Naive thymus-derived CD4-positive, alpha-beta T cell (primary cell): ENCODE measurements around the gene MC2R. TPM values are rescaled to one million over a fixed set of nuclear protein-coding genes. Genes with fewer than 3 reads are reported as not detected.

Experiments used
- ATAC-seq: fragments of 150-1000 bp; cut with Tn5 transposase; 2 replicates; pipeline ENCODE4 v1.10.0; 2021; ENCODE audit warnings: mild to moderate bottlenecking, moderate library complexity
- CTCF ChIA-PET: fragments of 350-600 bp; sonication (Branson Sonifier 250); formaldehyde crosslinking; loops from one replicate; lab custom pipeline; 2021; ENCODE audit warnings: antibody characterized with exemption; lab: Charles Lee
- POLR2A ChIA-PET: fragments of 350-600 bp; sonication (Branson Sonifier 250); formaldehyde crosslinking; loops from one replicate; lab custom pipeline; 2021; ENCODE audit warnings: antibody characterized with exemption, inconsistent platforms; lab: Charles Lee
- DNase-seq, 9 donors: peaks; one replicate each; pipeline versions ENCODE4 v3.0.0 to v3.0.0-alpha.2; 2020 to 2022; ENCODE audit warnings: mixed read lengths in 1 of 9
- H3K27ac ChIP-seq: one replicate; pipeline ENCODE4 v1.7.0; 2013; ENCODE audit warnings: mild to moderate bottlenecking, low read depth, low read length, moderate library complexity
- H3K27me3 ChIP-seq, 2 donors: one replicate each; pipeline ENCODE4 v1.7.0; 2013; ENCODE audit warnings: low read length in 2 of 2, mild to moderate bottlenecking in 2 of 2, moderate library complexity in 2 of 2; ENCODE audit not compliant: control insufficient read depth in 2 of 2, insufficient read depth in 2 of 2
- H3K36me3 ChIP-seq, 3 experiments: 1 replicate in 2 of 3; 2 replicates in 1 of 3; pipeline ENCODE4 v1.7.0; 2013; ENCODE audit warnings: low read length in 3 of 3, mild to moderate bottlenecking in 3 of 3, moderate library complexity in 1 of 3; ENCODE audit not compliant: insufficient read depth in 3 of 3, control insufficient read depth in 2 of 3
- H3K4me1 ChIP-seq, 2 donors: one replicate each; pipeline ENCODE4 v1.7.0; 2013; ENCODE audit warnings: low read length in 2 of 2, mild to moderate bottlenecking in 2 of 2, moderate library complexity in 1 of 2; ENCODE audit not compliant: control insufficient read depth in 2 of 2, insufficient read depth in 2 of 2
- H3K4me3 ChIP-seq: 2 replicates; pipeline ENCODE4 v1.7.0; 2013; ENCODE audit warnings: mild to moderate bottlenecking, low read length
- H3K9me3 ChIP-seq, 3 experiments: 1 replicate in 2 of 3; 2 replicates in 1 of 3; pipeline ENCODE4 v1.7.0; 2013; ENCODE audit warnings: low read length in 3 of 3; ENCODE audit not compliant: control insufficient read depth in 2 of 3
- H3K27ac Mint-ChIP-seq, 9 donors: one replicate each; pipeline ENCODE4 v1.8.0; 2020 to 2022; ENCODE audit warnings: mixed read lengths in 9 of 9, mild to moderate bottlenecking in 8 of 9, moderate library complexity in 5 of 9, inconsistent platforms in 2 of 9
- H3K27me3 Mint-ChIP-seq, 5 donors: one replicate each; pipeline ENCODE4 v1.8.0; 2021 to 2022; ENCODE audit warnings: mixed read lengths in 5 of 5, mild to moderate bottlenecking in 1 of 5
- H3K36me3 Mint-ChIP-seq, 5 donors: one replicate each; pipeline ENCODE4 v1.8.0; 2020 to 2022; ENCODE audit warnings: mixed read lengths in 5 of 5, mild to moderate bottlenecking in 3 of 5, inconsistent platforms in 1 of 5
- H3K4me1 Mint-ChIP-seq, 7 donors: one replicate each; pipeline ENCODE4 v1.8.0; 2020 to 2022; ENCODE audit warnings: mixed read lengths in 7 of 7, mild to moderate bottlenecking in 3 of 7, inconsistent platforms in 1 of 7
- H3K4me3 Mint-ChIP-seq, 10 donors: one replicate each; pipeline ENCODE4 v1.8.0; 2020 to 2022; ENCODE audit warnings: mild to moderate bottlenecking in 10 of 10, mixed read lengths in 10 of 10, moderate library complexity in 6 of 10, inconsistent platforms in 2 of 10
- H3K9me3 Mint-ChIP-seq, 11 donors: one replicate each; pipeline ENCODE4 v1.8.0; 2020 to 2022; ENCODE audit warnings: mixed read lengths in 11 of 11, mild to moderate bottlenecking in 4 of 11, inconsistent platforms in 1 of 11, moderate library complexity in 1 of 11
- intact Hi-C, 2 donors: fragments of 100-400 bp; cut with micrococcal nuclease; formaldehyde crosslinking; loops; one replicate each; pipeline ENCODE4 v1.15.1; 2023
- polyA plus RNA-seq, 2 donors: library from polyadenylated mRNA; unstranded; fragments of 300-500 nt; fragmentation: Illumina TruSeq; gene quantifications; one replicate each; pipeline ENCODE4 v1.2.3, GENCODE V29; 2021
- total RNA-seq, 6 experiments: library from RNA in 5 of 6; stranded (reverse) in 5 of 6; gene quantifications; 1 replicate in 5 of 6; 2 replicates in 1 of 6; pipeline ENCODE4 v1.2.3 and lab custom pipeline; 2021 to 2026

MC2R gene
- total and polyA plus RNA-seq, 7 experiments from 2014 or later = not detected

DNA sequence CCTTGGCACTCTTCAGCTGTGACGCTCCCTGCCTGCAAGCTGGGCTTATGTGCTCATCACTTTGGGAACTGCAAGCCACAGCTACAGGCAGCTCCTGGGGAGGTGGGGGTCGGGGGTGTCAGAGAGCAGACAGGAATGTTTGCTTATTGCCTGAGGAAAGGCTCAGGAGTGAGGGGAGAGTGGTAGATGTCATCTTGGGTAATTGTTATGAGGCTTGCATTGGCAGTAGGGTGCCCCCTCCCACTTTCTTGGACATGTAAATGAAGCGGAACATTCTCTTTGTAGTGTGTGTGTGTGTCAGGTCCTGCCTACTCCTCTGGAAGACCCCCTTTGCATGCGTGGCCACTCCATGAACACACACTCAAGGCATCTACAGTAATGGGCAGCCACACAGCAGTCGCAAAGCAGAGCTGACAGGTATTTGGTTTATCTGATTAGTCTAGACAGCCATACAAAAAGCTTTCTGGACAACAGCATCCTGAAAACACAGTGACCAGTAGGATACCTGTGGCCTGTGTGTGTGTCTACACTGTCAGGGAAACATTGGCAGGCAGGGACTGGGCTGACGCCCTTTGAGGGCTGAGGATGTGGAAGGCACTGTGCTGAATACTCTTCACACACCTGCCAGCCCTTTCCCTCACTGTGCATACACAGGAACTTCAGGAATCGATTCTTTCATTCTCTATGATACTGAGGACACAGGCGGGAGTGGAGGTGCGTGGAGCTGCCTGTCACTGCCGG is 17.1 kb upstream of the MC2R start:
- H3K4me1 Mint-ChIP-seq = no peaks in the 10 kb centered on the region
- no peak overlapping the region for H3K27ac ChIP-seq
- peaks cover 2 to 28% (median 11%) of the 10 kb centered on the region in 11 donors for H3K9me3 Mint-ChIP-seq
- no peak for DNase-seq
- intact Hi-C loops = no loop called here
- H3K27me3 ChIP-seq = no peaks in the 10 kb centered on the region
- H3K4me3 Mint-ChIP-seq = no peak overlapping the region
- no peaks in the 10 kb centered on the region for H3K4me1 ChIP-seq
- peaks cover 0 to 10% (median 0%) of the 10 kb centered on the region in 3 experiments for H3K9me3 ChIP-seq
- ChIA-PET CTCF (no interaction called here), POLR2A (no interaction called here)
- no peak overlapping the region for H3K4me3 ChIP-seq
- peaks cover 0 to 8% (median 3%) of the 10 kb centered on the region in 5 donors for H3K27me3 Mint-ChIP-seq
- no peaks in the 10 kb centered on the region for H3K36me3 ChIP-seq
- no peak overlapping the region for H3K27ac Mint-ChIP-seq
- peaks cover 0 to 6% (median 0%) of the 10 kb centered on the region in 5 donors for H3K36me3 Mint-ChIP-seq
- no peak for ATAC-seq

- no peak overlapping the region for H3K4me3 ChIP-seq
- no peak overlapping the region for H3K27ac ChIP-seq
- ATAC-seq (no peak), DNase-seq (no peak)
- H3K27me3 ChIP-seq = no peaks in the 10 kb centered on the region
- peaks cover 0 to 8% (median 3%) of the 10 kb centered on the region in 5 donors for H3K27me3 Mint-ChIP-seq
- intact Hi-C loops = no loop called here
- H3K27ac Mint-ChIP-seq = no peak overlapping the region
- H3K9me3 ChIP-seq = peaks cover 0 to 10% (median 0%) of the 10 kb centered on the region in 3 experiments
- H3K4me1 Mint-ChIP-seq = no peaks in the 10 kb centered on the region
- ChIA-PET POLR2A (no interaction called here), CTCF (no interaction called here)
- H3K4me1 ChIP-seq = no peaks in the 10 kb centered on the region
- no peaks in the 10 kb centered on the region for H3K36me3 ChIP-seq
- H3K9me3 Mint-ChIP-seq = peaks cover 3 to 38% (median 13%) of the 10 kb centered on the region in 11 donors
- peaks cover 0 to 10% (median 0%) of the 10 kb centered on the region in 5 donors for H3K36me3 Mint-ChIP-seq
- no peak overlapping the region for H3K4me3 Mint-ChIP-seq
Observed at GRCh38 chr18:13930964-13931363, 15.6 kb upstream of the MC2R start.

DNA sequence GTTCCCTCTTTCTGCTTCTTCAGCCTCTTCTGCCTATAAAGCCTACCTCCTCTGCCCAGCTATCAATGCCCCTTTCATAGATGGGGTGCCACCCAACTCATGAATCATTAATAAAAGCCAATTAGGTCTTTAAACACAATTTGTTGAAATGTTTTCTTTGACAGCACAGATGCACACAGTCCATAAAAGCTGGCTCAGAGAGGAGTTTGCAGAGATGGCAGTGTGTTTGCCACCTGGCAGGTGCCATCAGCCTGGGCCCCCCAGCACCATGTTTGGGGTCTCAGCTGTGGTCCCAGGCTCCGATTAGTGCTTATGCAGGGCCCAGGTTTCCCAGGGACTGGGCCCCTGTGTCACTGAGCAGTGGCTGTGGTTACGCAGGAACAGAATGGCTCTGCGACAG is 7.9 kb upstream of the MC2R start:
- Mint-ChIP-seq H3K27ac (no peak overlapping the region), H3K36me3 (peaks cover 0 to 4% (median 0%) of the 10 kb centered on the region in 5 donors), H3K9me3 (peaks cover 0 to 17% (median 3%) of the 10 kb centered on the region in 11 donors), H3K4me3 (no peak overlapping the region), H3K27me3 (peaks cover 0 to 27% (median 4%) of the 10 kb centered on the region in 5 donors), H3K4me1 (no peaks in the 10 kb centered on the region)
- POLR2A ChIA-PET = no interaction called here
- CTCF ChIA-PET = no interaction called here
- Histone ChIP-seq H3K27me3 (no peaks in the 10 kb centered on the region), H3K36me3 (no peaks in the 10 kb centered on the region), H3K4me1 (no peaks in the 10 kb centered on the region), H3K27ac (no peak overlapping the region), H3K4me3 (no peak overlapping the region), H3K9me3 (no peaks in the 10 kb centered on the region)
- intact Hi-C loops = no loop called here
- DNase-seq = no peak
- no peak for ATAC-seq

DNA sequence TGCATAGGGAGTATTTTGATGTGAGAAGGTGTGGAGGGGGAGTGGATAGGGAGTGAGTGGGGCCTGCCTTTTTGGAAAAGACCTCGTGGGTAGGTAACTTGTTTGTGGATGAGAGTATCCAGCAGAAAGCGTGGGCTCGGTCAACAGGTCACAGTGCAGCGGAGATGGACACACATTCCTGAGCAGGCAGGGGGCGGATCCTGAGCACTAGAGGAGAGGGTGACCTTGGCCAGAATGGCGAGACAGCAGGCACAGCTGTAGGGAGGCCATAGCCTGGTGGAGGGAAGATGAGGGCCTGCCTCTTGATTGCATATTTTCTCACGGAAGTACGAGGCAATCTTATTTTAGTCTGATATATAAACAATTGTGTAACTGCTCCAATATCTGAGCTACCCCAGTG is 3.6 kb upstream of the MC2R start:
- Histone ChIP-seq H3K4me3 (no peak overlapping the region), H3K27ac (no peak overlapping the region), H3K27me3 (no peaks in the 10 kb centered on the region), H3K9me3 (no peaks in the 10 kb centered on the region), H3K4me1 (no peaks in the 10 kb centered on the region), H3K36me3 (no peaks in the 10 kb centered on the region)
- no peak overlapping the region for H3K4me3 Mint-ChIP-seq
- DNase-seq (no peak), ATAC-seq (no peak)
- peaks cover 0 to 11% (median 0%) of the 10 kb centered on the region in 5 donors for H3K27me3 Mint-ChIP-seq
- H3K36me3 Mint-ChIP-seq = no peaks in the 10 kb centered on the region
- no peak overlapping the region for H3K27ac Mint-ChIP-seq
- ChIA-PET POLR2A (no interaction called here), CTCF (no interaction called here)
- H3K9me3 Mint-ChIP-seq = no peaks in the 10 kb centered on the region
- intact Hi-C loops = no loop called here
- no peaks in the 10 kb centered on the region for H3K4me1 Mint-ChIP-seq

GRCh38 chr18:13917401-13917800 is 2.1 kb upstream of the MC2R start:
- no peaks in the 10 kb centered on the region for H3K4me1 Mint-ChIP-seq
- H3K27ac ChIP-seq = no peak overlapping the region
- DNase-seq = no peak
- no peak overlapping the region for H3K4me3 ChIP-seq
- H3K36me3 ChIP-seq = no peaks in the 10 kb centered on the region
- no peak overlapping the region for H3K4me3 Mint-ChIP-seq
- no peaks in the 10 kb centered on the region for H3K36me3 Mint-ChIP-seq
- no peak for ATAC-seq
- no peaks in the 10 kb centered on the region for H3K4me1 ChIP-seq
- CTCF ChIA-PET = no interaction called here
- H3K27ac Mint-ChIP-seq = no peak overlapping the region
- H3K27me3 Mint-ChIP-seq = peaks cover 0 to 6% (median 0%) of the 10 kb centered on the region in 5 donors
- H3K9me3 Mint-ChIP-seq = no peaks in the 10 kb centered on the region
- POLR2A ChIA-PET = no interaction called here
- H3K27me3 ChIP-seq = no peaks in the 10 kb centered on the region
- no peaks in the 10 kb centered on the region for H3K9me3 ChIP-seq
- intact Hi-C loops = no loop called here

- Histone ChIP-seq H3K9me3 (no peaks in the 10 kb centered on the region), H3K36me3 (no peaks in the 10 kb centered on the region), H3K27me3 (no peaks in the 10 kb centered on the region), H3K27ac (no peak overlapping the region), H3K4me1 (no peaks in the 10 kb centered on the region), H3K4me3 (no peak overlapping the region)
- no peaks in the 10 kb centered on the region for H3K9me3 Mint-ChIP-seq
- H3K4me3 Mint-ChIP-seq = no peak overlapping the region
- POLR2A ChIA-PET = no interaction called here
- intact Hi-C loops = no loop called here
- H3K27me3 Mint-ChIP-seq = peaks cover 0 to 6% (median 0%) of the 10 kb centered on the region in 5 donors
- CTCF ChIA-PET = no interaction called here
- no peaks in the 10 kb centered on the region for H3K36me3 Mint-ChIP-seq
- DNase-seq (no peak), ATAC-seq (no peak)
- H3K4me1 Mint-ChIP-seq = no peaks in the 10 kb centered on the region
- H3K27ac Mint-ChIP-seq = no peak overlapping the region
Observed at GRCh38 chr18:13916559-13916958, 1.2 kb upstream of the MC2R start.

DNA sequence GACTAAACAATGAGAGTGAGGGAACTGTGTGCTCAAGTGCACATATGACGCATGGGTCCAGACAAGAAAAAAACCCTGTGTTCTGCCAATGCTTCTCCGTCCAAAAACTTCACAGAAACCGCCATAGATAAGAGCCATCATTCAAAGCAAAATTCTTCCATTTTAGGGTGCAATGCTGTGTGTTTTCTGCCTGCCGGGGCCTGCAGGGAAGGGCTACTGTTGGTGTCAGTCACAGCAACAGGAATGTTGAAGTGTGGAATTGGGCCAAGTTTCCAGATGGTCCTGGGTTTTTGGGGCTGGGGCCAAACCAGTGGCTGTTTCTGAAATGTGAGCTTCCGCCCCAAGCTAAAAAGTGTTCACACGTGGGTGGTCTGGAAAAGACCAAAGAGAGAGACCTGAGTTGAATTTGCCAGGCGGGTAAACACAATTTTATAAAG is 677 bp upstream of the MC2R start:
- H3K4me3 Mint-ChIP-seq = no peak overlapping the region
- H3K4me1 Mint-ChIP-seq = no peaks in the 10 kb centered on the region
- Histone ChIP-seq H3K27ac (no peak overlapping the region), H3K4me3 (no peak overlapping the region), H3K27me3 (no peaks in the 10 kb centered on the region), H3K36me3 (no peaks in the 10 kb centered on the region), H3K4me1 (no peaks in the 10 kb centered on the region), H3K9me3 (no peaks in the 10 kb centered on the region)
- ChIA-PET CTCF (no interaction called here), POLR2A (no interaction called here)
- H3K36me3 Mint-ChIP-seq = no peaks in the 10 kb centered on the region
- no peak for ATAC-seq
- intact Hi-C loops = no loop called here
- DNase-seq = no peak
- no peak overlapping the region for H3K27ac Mint-ChIP-seq
- H3K9me3 Mint-ChIP-seq = no peaks in the 10 kb centered on the region
- H3K27me3 Mint-ChIP-seq = peaks cover 0 to 6% (median 0%) of the 10 kb centered on the region in 5 donors
